ENCODE measurements around the gene S100PBP.

- TF ChIP-seq TARDBP (IDR thresholded peaks at IDR 0.05) (no peak), ELF4 (IDR thresholded peaks at IDR 0.05) (no peak), BHLHE40 (IDR thresholded peaks at IDR 0.05; ENCODE audit: borderline replicate concordance) (no peak), SP1 (IDR thresholded peaks at IDR 0.05) (no peak), PKNOX1 (IDR thresholded peaks at IDR 0.05) (peak; percentile 27; the same call in 1 of the 2 replicates), FOXM1 (IDR thresholded peaks at IDR 0.05; ENCODE audit: borderline replicate concordance) (no peak), FOXK2 (IDR thresholded peaks at IDR 0.05) (no peak), NFRKB (IDR thresholded peaks at IDR 0.05) (no peak)
Measured at GRCh38 chr1:32858136-32858535, 40.7 kb downstream of the S100PBP start.
